SK-N-SH (cell line): ENCODE data around the gene ANO5. TPM values are rescaled to one million over a fixed set of nuclear protein-coding genes. Genes with fewer than 3 reads are reported as not detected.

Source experiments
- CTCF ChIA-PET: fragments of 300-600, 350-600 bp; formaldehyde crosslinking; extraction: SDS; loops from one replicate; lab custom pipeline; 2021; lab: Yijun Ruan, JAX
- POLR2A ChIA-PET: fragments of 350-600 bp; sonication (Branson Sonifier 250); formaldehyde crosslinking; extraction: SDS; loops from one replicate; lab custom pipeline; 2020; ENCODE audit warnings: antibody characterized with exemption, inconsistent platforms; lab: Yijun Ruan, JAX
- DNase-seq: peaks from one replicate; pipeline ENCODE4 v3.0.0; 2012
- H2AFZ ChIP-seq: fragments of 200-600 bp; sonication (generic); 2 replicates; pipeline ENCODE4 v1.8.1; 2016; ENCODE audit warnings: antibody characterized with exemption, mild to moderate bottlenecking, low read depth
- H3F3A ChIP-seq: fragments of 200-600 bp; sonication (generic); replicated peaks from 2 replicates; pipeline ENCODE3; 2016; ENCODE audit warnings: antibody characterized with exemption, mild to moderate bottlenecking; ENCODE audit not compliant: insufficient read depth
- H3K27ac ChIP-seq, 2 experiments: fragments of 200-500 bp in 1 of 2; fragments of 200-600 bp in 1 of 2; sonication (Bioruptor generic) in 1 of 2; sonication (generic), shearing (Covaris generic) in 1 of 2; 2 replicates each; pipeline versions ENCODE4 v1.5.1 to v1.6.1; 2014 to 2016; ENCODE audit warnings: low read depth in 2 of 2, inconsistent platforms in 1 of 2, low read length in 1 of 2, mild to moderate bottlenecking in 1 of 2, mixed read lengths in 1 of 2
- H3K27me3 ChIP-seq: fragments of 200-600 bp; sonication (generic), shearing (Covaris generic); 2 replicates; pipeline ENCODE4 v1.6.1; 2016; ENCODE audit warnings: mixed run types; ENCODE audit not compliant: insufficient read depth
- H3K36me3 ChIP-seq, 2 experiments: fragments of 200-500 bp in 1 of 2; fragments of 200-600 bp in 1 of 2; sonication (Bioruptor generic) in 1 of 2; sonication (generic) in 1 of 2; replicated peaks in 1 of 2; 2 replicates each; pipeline versions ENCODE3 to v1.5.1; 2014 to 2016; ENCODE audit warnings: low read length in 1 of 2, mild to moderate bottlenecking in 1 of 2; ENCODE audit not compliant: insufficient read depth in 2 of 2, control insufficient read depth in 1 of 2
- H3K4me1 ChIP-seq, 2 experiments: fragments of 200-500 bp in 1 of 2; fragments of 200-600 bp in 1 of 2; sonication (Bioruptor generic) in 1 of 2; sonication (generic), shearing (Covaris generic) in 1 of 2; 2 replicates each; pipeline versions ENCODE4 v1.5.1 to v1.6.1; 2014 to 2016; ENCODE audit warnings: low read depth in 1 of 2, low read length in 1 of 2, mixed run types in 1 of 2; ENCODE audit not compliant: insufficient read depth in 2 of 2, control insufficient read depth in 1 of 2
- H3K4me2 ChIP-seq: fragments of 200-600 bp; sonication (generic), shearing (Covaris generic); 2 replicates; pipeline ENCODE4 v1.6.1; 2017; ENCODE audit warnings: mixed run types
- H3K4me3 ChIP-seq, 2 experiments: fragments of 200-500 bp in 1 of 2; fragments of 200-600 bp in 1 of 2; sonication (Bioruptor generic) in 1 of 2; sonication (generic), shearing (Covaris generic) in 1 of 2; 2 replicates each; pipeline versions ENCODE4 v1.5.1 to v1.8.1; 2014 to 2016; ENCODE audit warnings: low read depth in 2 of 2, inconsistent platforms in 1 of 2, low read length in 1 of 2, mild to moderate bottlenecking in 1 of 2, mixed read lengths in 1 of 2, moderate library complexity in 1 of 2
- H3K79me2 ChIP-seq: fragments of 200-600 bp; sonication (generic); 2 replicates; pipeline ENCODE4 v1.8.1; 2017; ENCODE audit warnings: mild to moderate bottlenecking; ENCODE audit not compliant: insufficient read depth
- H3K9ac ChIP-seq: fragments of 200-600 bp; sonication (generic); 2 replicates; pipeline ENCODE4 v1.6.1; 2017; ENCODE audit warnings: mixed run types
- H3K9me2 ChIP-seq: fragments of 200-600 bp; sonication (generic); 2 replicates; pipeline ENCODE4 v1.6.1; 2017; ENCODE audit warnings: mixed run types
- H3K9me3 ChIP-seq: fragments of 200-600 bp; sonication (generic); 2 replicates; pipeline ENCODE4 v1.6.1; 2017; ENCODE audit warnings: mixed run types, mild to moderate bottlenecking, moderate library complexity
- H4K20me1 ChIP-seq: fragments of 200-600 bp; sonication (generic); 2 replicates; pipeline ENCODE4 v1.6.1; 2017; ENCODE audit warnings: mild to moderate bottlenecking, mixed run types; ENCODE audit not compliant: insufficient read depth
- RAD21 ChIP-seq: IDR thresholded peaks from 2 replicates; pipeline ENCODE4 v1.6.1; 2012; ENCODE audit warnings: mild to moderate bottlenecking, low read length
- TCF12 ChIP-seq: IDR thresholded peaks from 2 replicates; pipeline ENCODE4 v1.4.0; 2012
- WGBS: methylation state at CpG from one replicate; pipeline ENCODE4 v1.1.6; 2017; ENCODE audit warnings: low lambda C conversion rate; 5-methylcytosine and 5-hydroxymethylcytosine counted together
- polyA plus RNA-seq, 3 experiments: library from polyadenylated mRNA; depleted of rRNA; stranded (reverse); fragments of >200 nt; gene quantifications; 2 replicates each; pipeline ENCODE4 v1.2.3, GENCODE V29; 2012
- TF ChIP-seq, protein P1 (sequence below): fragments of 150-350 bp; IDR thresholded peaks from 2 replicates; pipeline ENCODE4 v1.6.1; 2016; ENCODE audit warnings: mild to moderate bottlenecking, low read depth, low read length
- TF ChIP-seq, protein P2 (sequence below): IDR thresholded peaks from 2 replicates; pipeline ENCODE4 v1.6.1; 2012; ENCODE audit warnings: mild to moderate bottlenecking, low read depth, low read length, moderate library complexity
- TF ChIP-seq, protein P3 (sequence below): IDR thresholded peaks from 2 replicates; pipeline ENCODE4; 2012

Gene ANO5
- polyA plus RNA-seq, 1 of the 3 experiments (the other 2 are of a cell fraction) = 0.15 TPM

DNA sequence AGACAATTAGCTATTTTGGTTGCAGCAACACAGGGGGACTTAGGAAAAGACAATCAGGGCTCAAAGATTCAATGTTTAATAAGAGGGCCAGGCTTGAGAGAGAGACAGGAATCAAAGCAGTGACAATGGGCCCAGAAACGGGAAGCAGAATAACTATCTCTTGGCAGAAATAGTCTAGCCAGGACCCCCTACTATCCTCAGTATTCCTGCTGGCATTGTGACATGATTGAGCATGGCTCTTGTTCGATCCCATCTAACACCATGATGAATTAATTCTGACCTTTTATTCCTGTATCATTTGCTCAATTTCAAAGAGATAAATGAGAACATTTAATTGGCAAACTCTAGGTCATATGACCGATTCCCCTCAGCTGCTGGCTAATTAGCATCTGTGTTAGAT, 12.8 kb upstream of the ANO5 start:
- H3K9me2 ChIP-seq = no peaks in the 10 kb centered on the region
- H3K4me2 ChIP-seq = no peak overlapping the region
- WGBS = 27% methylated on average over 3 of the region's 3 CpGs
- H3K9ac ChIP-seq = no peak overlapping the region
- no peaks in the 10 kb centered on the region for H3K36me3 ChIP-seq
- no peaks in the 10 kb centered on the region for H3K9me3 ChIP-seq
- no peaks in the 10 kb centered on the region for H3K27me3 ChIP-seq
- CTCF ChIA-PET = interaction anchor here (1.6 kb wide), 1 partner anchor 11 kb away, joined by 5 read pairs; no protein-coding TSS in a partner anchor
- H3K27ac ChIP-seq = no peak overlapping the region
- no peak for TF ChIP-seq TCF12
- TF ChIP-seq, protein P1, sequence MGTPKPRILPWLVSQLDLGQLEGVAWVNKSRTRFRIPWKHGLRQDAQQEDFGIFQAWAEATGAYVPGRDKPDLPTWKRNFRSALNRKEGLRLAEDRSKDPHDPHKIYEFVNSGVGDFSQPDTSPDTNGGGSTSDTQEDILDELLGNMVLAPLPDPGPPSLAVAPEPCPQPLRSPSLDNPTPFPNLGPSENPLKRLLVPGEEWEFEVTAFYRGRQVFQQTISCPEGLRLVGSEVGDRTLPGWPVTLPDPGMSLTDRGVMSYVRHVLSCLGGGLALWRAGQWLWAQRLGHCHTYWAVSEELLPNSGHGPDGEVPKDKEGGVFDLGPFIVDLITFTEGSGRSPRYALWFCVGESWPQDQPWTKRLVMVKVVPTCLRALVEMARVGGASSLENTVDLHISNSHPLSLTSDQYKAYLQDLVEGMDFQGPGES = no peak
- POLR2A ChIA-PET = no interaction called here
- H4K20me1 ChIP-seq = no peaks in the 10 kb centered on the region
- H3K79me2 ChIP-seq = no peaks in the 10 kb centered on the region
- no peak overlapping the region for H3K4me3 ChIP-seq
- H2AFZ ChIP-seq = no peak overlapping the region
- no peaks in the 10 kb centered on the region for H3F3A ChIP-seq
- DNase-seq = no peak
- no peaks in the 10 kb centered on the region for H3K4me1 ChIP-seq

DNA sequence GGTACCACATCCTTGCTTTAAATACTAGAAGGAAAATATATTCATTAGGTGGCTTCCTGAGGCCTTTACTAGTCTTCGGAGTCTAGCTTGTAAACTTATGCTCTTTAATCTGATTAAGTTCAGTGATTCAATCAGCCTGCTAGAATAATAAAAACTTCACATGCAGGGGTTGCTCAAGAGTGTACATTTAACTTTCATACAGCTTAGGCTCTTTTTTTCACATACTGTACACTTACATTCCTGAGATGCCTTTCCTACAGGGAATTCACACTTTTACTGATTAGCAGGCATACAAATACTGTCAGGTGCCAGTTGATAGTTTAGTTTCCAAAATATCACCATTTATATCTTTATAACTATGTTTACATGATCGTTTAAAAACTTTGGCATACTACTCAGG, 3.2 kb upstream of the ANO5 start:
- CTCF ChIA-PET = interaction anchor here (2.9 kb wide), 1 partner anchor 20 kb away, joined by 11 read pairs; no protein-coding TSS in a partner anchor
- 35% methylated on average over 2 of the region's 2 CpGs for WGBS
- H3K36me3 ChIP-seq = no peaks in the 10 kb centered on the region

More for the DNA sequence above, 3.2 kb upstream of the ANO5 start:
- H3K27ac ChIP-seq = no peak overlapping the region
- H3K4me2 ChIP-seq = no peak overlapping the region
- H3F3A ChIP-seq = no peaks in the 10 kb centered on the region
- no peak overlapping the region for H3K9ac ChIP-seq
- H3K4me1 ChIP-seq = no peaks in the 10 kb centered on the region; a peak in 2 of 4 replicates
- TF ChIP-seq, protein P2, sequence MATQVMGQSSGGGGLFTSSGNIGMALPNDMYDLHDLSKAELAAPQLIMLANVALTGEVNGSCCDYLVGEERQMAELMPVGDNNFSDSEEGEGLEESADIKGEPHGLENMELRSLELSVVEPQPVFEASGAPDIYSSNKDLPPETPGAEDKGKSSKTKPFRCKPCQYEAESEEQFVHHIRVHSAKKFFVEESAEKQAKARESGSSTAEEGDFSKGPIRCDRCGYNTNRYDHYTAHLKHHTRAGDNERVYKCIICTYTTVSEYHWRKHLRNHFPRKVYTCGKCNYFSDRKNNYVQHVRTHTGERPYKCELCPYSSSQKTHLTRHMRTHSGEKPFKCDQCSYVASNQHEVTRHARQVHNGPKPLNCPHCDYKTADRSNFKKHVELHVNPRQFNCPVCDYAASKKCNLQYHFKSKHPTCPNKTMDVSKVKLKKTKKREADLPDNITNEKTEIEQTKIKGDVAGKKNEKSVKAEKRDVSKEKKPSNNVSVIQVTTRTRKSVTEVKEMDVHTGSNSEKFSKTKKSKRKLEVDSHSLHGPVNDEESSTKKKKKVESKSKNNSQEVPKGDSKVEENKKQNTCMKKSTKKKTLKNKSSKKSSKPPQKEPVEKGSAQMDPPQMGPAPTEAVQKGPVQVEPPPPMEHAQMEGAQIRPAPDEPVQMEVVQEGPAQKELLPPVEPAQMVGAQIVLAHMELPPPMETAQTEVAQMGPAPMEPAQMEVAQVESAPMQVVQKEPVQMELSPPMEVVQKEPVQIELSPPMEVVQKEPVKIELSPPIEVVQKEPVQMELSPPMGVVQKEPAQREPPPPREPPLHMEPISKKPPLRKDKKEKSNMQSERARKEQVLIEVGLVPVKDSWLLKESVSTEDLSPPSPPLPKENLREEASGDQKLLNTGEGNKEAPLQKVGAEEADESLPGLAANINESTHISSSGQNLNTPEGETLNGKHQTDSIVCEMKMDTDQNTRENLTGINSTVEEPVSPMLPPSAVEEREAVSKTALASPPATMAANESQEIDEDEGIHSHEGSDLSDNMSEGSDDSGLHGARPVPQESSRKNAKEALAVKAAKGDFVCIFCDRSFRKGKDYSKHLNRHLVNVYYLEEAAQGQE = no peak
- TF ChIP-seq, protein P3, sequence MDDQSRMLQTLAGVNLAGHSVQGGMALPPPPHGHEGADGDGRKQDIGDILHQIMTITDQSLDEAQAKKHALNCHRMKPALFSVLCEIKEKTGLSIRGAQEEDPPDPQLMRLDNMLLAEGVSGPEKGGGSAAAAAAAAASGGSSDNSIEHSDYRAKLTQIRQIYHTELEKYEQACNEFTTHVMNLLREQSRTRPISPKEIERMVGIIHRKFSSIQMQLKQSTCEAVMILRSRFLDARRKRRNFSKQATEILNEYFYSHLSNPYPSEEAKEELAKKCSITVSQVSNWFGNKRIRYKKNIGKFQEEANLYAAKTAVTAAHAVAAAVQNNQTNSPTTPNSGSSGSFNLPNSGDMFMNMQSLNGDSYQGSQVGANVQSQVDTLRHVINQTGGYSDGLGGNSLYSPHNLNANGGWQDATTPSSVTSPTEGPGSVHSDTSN = no peak
- TF ChIP-seq RAD21 = no peak
- POLR2A ChIA-PET = no interaction called here
- H3K9me3 ChIP-seq = no peaks in the 10 kb centered on the region
- DNase-seq = no peak
- H2AFZ ChIP-seq = no peak overlapping the region
- no peaks in the 10 kb centered on the region for H4K20me1 ChIP-seq
- H3K9me2 ChIP-seq = no peaks in the 10 kb centered on the region
- H3K4me3 ChIP-seq = no peak overlapping the region
- no peaks in the 10 kb centered on the region for H3K79me2 ChIP-seq
- no peaks in the 10 kb centered on the region for H3K27me3 ChIP-seq
